GM21619 (cell line): ENCODE data around the gene POU6F2.
"Not testable (repeated sequence)": the region's sequence is repeated elsewhere in the genome, so short reads cannot be mapped to it uniquely, and the experiment has no call there.

Source experiments
- ATAC-seq: cut with Tn5 transposase; IDR thresholded peaks from one replicate; pipeline ENCODE4 v1.9.1; 2021; ENCODE audit not compliant: unreplicated experiment

The POU6F2 gene

GRCh38 chr7:38992203-38992602, 14.5 kb downstream of the POU6F2 start:
- no peak for ATAC-seq

- no peak for ATAC-seq
These were observed 23.9 kb downstream of the POU6F2 start for GRCh38 chr7:39001595-39001994.

GRCh38 chr7:39002755-39003154, 25.0 kb downstream of the POU6F2 start:
- ATAC-seq, result no peak

- no peak for ATAC-seq
These were observed 27.3 kb downstream of the POU6F2 start for GRCh38 chr7:39005036-39005435.

- no peak for ATAC-seq
These were observed 27.8 kb downstream of the POU6F2 start for GRCh38 chr7:39005461-39005860.

GRCh38 chr7:39013049-39013939, 35.6 kb downstream of the POU6F2 start:
- not testable (repeated sequence) for ATAC-seq

- ATAC-seq, result no peak
These were observed 38.9 kb downstream of the POU6F2 start for GRCh38 chr7:39016609-39017008.

- no peak for ATAC-seq
These were observed 39.7 kb downstream of the POU6F2 start for GRCh38 chr7:39017369-39017915.

GRCh38 chr7:39022796-39023195, 45.1 kb downstream of the POU6F2 start:
- no peak for ATAC-seq

- no peak for ATAC-seq
These were observed 49.8 kb downstream of the POU6F2 start for GRCh38 chr7:39027491-39027890.

- no peak for ATAC-seq
These were observed 56.3 kb downstream of the POU6F2 start for GRCh38 chr7:39033885-39034624.

- no peak for ATAC-seq
These were observed 57.4 kb downstream of the POU6F2 start for GRCh38 chr7:39035156-39035555.

GRCh38 chr7:39035903-39036302, 58.2 kb downstream of the POU6F2 start:
- no peak for ATAC-seq

- no peak for ATAC-seq
These were observed 65.0 kb downstream of the POU6F2 start for GRCh38 chr7:39042670-39043069.

GRCh38 chr7:39043531-39043930, 65.8 kb downstream of the POU6F2 start:
- ATAC-seq, result no peak

GRCh38 chr7:39044489-39044888, 66.8 kb downstream of the POU6F2 start:
- no peak for ATAC-seq

GRCh38 chr7:39045231-39045630, 67.5 kb downstream of the POU6F2 start:
- ATAC-seq, result no peak

- no peak for ATAC-seq
These were observed 73.6 kb downstream of the POU6F2 start for GRCh38 chr7:39051279-39051678.

- no peak for ATAC-seq
These were observed 74.0 kb downstream of the POU6F2 start for GRCh38 chr7:39051707-39052106.

- ATAC-seq, result no peak
These were observed 77.0 kb downstream of the POU6F2 start for GRCh38 chr7:39054731-39055130.

GRCh38 chr7:39056153-39056552, 78.4 kb downstream of the POU6F2 start:
- no peak for ATAC-seq

GRCh38 chr7:39062811-39063210, 85.1 kb downstream of the POU6F2 start:
- ATAC-seq, result no peak
